ENCODE measurements around the gene UBE2V1. TPM values are rescaled to one million over a fixed set of nuclear protein-coding genes. Genes with fewer than 3 reads are reported as not detected.

The UBE2V1 gene
- polyA plus RNA-seq, 3 donors, result 62.2 to 95.5 (median 71.1) TPM

GRCh38 chr20:50068041-50068651, 44.8 kb downstream of the UBE2V1 start:
- no peak for DNase-seq
- Histone ChIP-seq H3K4me2 (replicated peaks; ENCODE audit: extremely low read depth, low read length, poor library complexity, severe bottlenecking) (no peak overlapping the region), H3K27ac (ENCODE audit: low read depth in 1 of 2, low read length in 2 of 2) (no peak overlapping the region), H3K4me1 (ENCODE audit: control insufficient read depth in 1 of 2, insufficient read depth in 2 of 2, low read length in 2 of 2) (peaks cover 9 to 10% of the 10 kb centered on the region in 2 donors), H3K36me3 (replicated peaks in 1 of 2; ENCODE audit: control insufficient read depth in 1 of 2, insufficient read depth in 2 of 2, low read length in 2 of 2) (no peaks in the 10 kb centered on the region), H3K27me3 (ENCODE audit: control insufficient read depth in 2 of 2, insufficient read depth in 2 of 2, low read length in 2 of 2) (no peaks in the 10 kb centered on the region), H4K20me1 (ENCODE audit: insufficient read depth, low read length) (no peaks in the 10 kb centered on the region), H3K4me3 (replicated peaks in 1 of 3; ENCODE audit: low read depth in 2 of 3, low read length in 3 of 3) (no peak overlapping the region), H3K79me2 (ENCODE audit: insufficient read depth, low read length) (no peaks in the 10 kb centered on the region), H3K9me3 (replicated peaks in 1 of 2; ENCODE audit: control insufficient read depth in 1 of 2, insufficient read depth in 1 of 2, low read length in 2 of 2) (no peaks in the 10 kb centered on the region), H3K9ac (ENCODE audit: insufficient read depth, low read length, poor library complexity, severe bottlenecking) (no peak overlapping the region), H2AFZ (ENCODE audit: insufficient read depth, low read depth, low read length, poor library complexity, severe bottlenecking) (no peak overlapping the region)
- TF ChIP-seq, protein P1, sequence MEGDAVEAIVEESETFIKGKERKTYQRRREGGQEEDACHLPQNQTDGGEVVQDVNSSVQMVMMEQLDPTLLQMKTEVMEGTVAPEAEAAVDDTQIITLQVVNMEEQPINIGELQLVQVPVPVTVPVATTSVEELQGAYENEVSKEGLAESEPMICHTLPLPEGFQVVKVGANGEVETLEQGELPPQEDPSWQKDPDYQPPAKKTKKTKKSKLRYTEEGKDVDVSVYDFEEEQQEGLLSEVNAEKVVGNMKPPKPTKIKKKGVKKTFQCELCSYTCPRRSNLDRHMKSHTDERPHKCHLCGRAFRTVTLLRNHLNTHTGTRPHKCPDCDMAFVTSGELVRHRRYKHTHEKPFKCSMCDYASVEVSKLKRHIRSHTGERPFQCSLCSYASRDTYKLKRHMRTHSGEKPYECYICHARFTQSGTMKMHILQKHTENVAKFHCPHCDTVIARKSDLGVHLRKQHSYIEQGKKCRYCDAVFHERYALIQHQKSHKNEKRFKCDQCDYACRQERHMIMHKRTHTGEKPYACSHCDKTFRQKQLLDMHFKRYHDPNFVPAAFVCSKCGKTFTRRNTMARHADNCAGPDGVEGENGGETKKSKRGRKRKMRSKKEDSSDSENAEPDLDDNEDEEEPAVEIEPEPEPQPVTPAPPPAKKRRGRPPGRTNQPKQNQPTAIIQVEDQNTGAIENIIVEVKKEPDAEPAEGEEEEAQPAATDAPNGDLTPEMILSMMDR (IDR thresholded peaks at IDR 0.05), result no peak
- Mint-ChIP-seq H3K4me3 (no peak overlapping the region), H3K36me3 (no peaks in the 10 kb centered on the region), H3K9me3 (no peaks in the 10 kb centered on the region), H3K27ac (peak overlapping the region in 1 of 7 donors; percentile 20), H3K4me1 (peaks cover 4% of the 10 kb centered on the region), H3K27me3 (ENCODE audit: low read depth in 3 of 3) (peaks cover 1 to 7% (median 2%) of the 10 kb centered on the region in 3 donors)
- intact Hi-C loops (cut with micrococcal nuclease), result no loop called here
- WGBS (ENCODE audit: insufficient coverage), result 94% methylated on average over 10 of the region's 11 CpGs

- Mint-ChIP-seq H3K27ac (no peak overlapping the region), H3K27me3 (ENCODE audit: low read depth in 3 of 3) (peaks cover 1 to 7% (median 2%) of the 10 kb centered on the region in 3 donors), H3K36me3 (no peaks in the 10 kb centered on the region), H3K4me3 (no peak overlapping the region), H3K4me1 (peaks cover 4% of the 10 kb centered on the region), H3K9me3 (no peaks in the 10 kb centered on the region)
- Histone ChIP-seq H3K79me2 (ENCODE audit: insufficient read depth, low read length) (no peaks in the 10 kb centered on the region), H3K4me2 (replicated peaks; ENCODE audit: extremely low read depth, low read length, poor library complexity, severe bottlenecking) (no peak overlapping the region), H3K4me3 (replicated peaks in 1 of 3; ENCODE audit: low read depth in 2 of 3, low read length in 3 of 3) (no peak overlapping the region), H3K9me3 (replicated peaks in 1 of 2; ENCODE audit: control insufficient read depth in 1 of 2, insufficient read depth in 1 of 2, low read length in 2 of 2) (no peaks in the 10 kb centered on the region), H3K9ac (ENCODE audit: insufficient read depth, low read length, poor library complexity, severe bottlenecking) (no peak overlapping the region), H3K4me1 (ENCODE audit: control insufficient read depth in 1 of 2, insufficient read depth in 2 of 2, low read length in 2 of 2) (peaks cover 9 to 10% of the 10 kb centered on the region in 2 donors), H4K20me1 (ENCODE audit: insufficient read depth, low read length) (no peaks in the 10 kb centered on the region), H2AFZ (ENCODE audit: insufficient read depth, low read depth, low read length, poor library complexity, severe bottlenecking) (no peak overlapping the region), H3K36me3 (replicated peaks in 1 of 2; ENCODE audit: control insufficient read depth in 1 of 2, insufficient read depth in 2 of 2, low read length in 2 of 2) (no peaks in the 10 kb centered on the region), H3K27me3 (ENCODE audit: control insufficient read depth in 2 of 2, insufficient read depth in 2 of 2, low read length in 2 of 2) (no peaks in the 10 kb centered on the region), H3K27ac (ENCODE audit: low read depth in 1 of 2, low read length in 2 of 2) (no peak overlapping the region)
- TF ChIP-seq, protein P1 (IDR thresholded peaks at IDR 0.05), result no peak
- DNase-seq, result no peak
- intact Hi-C loops (cut with micrococcal nuclease), result no loop called here
- WGBS (ENCODE audit: insufficient coverage), result 92% methylated on average over 1 of the region's 2 CpGs
These were observed 45.5 kb downstream of the UBE2V1 start for GRCh38 chr20:50067461-50067860.
